Endothelial cell of umbilical vein (primary cell): ENCODE results near the gene SVIL. TPM values are rescaled to one million over a fixed set of nuclear protein-coding genes. Genes with fewer than 3 reads are reported as not detected.

Experiments used
- BruUV-seq: library from RNA; stranded (reverse); fragments of 400-500 nt; replicated peaks from 2 replicates; lab custom pipeline; 2021; lab: Mats Ljungman, UMichigan
- CTCF ChIA-PET: fragments of 300-600, 350-600 bp; sonication (Branson Sonifier 250); formaldehyde crosslinking; loops from one replicate; lab custom pipeline; 2021; ENCODE audit warnings: antibody characterized with exemption, inconsistent platforms; lab: Charles Lee
- POLR2A ChIA-PET: fragments of 300-600, 350-600 bp; sonication (Branson Sonifier 250); formaldehyde crosslinking; loops from one replicate; lab custom pipeline; 2021; ENCODE audit warnings: antibody characterized with exemption, inconsistent platforms; lab: Charles Lee
- DNase-seq: peaks from one replicate; pipeline ENCODE4 v3.0.0-alpha.2; 2011; ENCODE audit warnings: low read depth, low spot score
- FAIRE-seq: peaks from 2 replicates; lab custom pipeline; 2011; peaks lifted over from hg19 to GRCh38; lab: Jason Lieb, UNC
- H2AFZ ChIP-seq: 2 replicates; pipeline ENCODE4 v1.6.0; 2012; ENCODE audit warnings: low read depth, low read length, control low read depth, inconsistent platforms
- H3K27ac ChIP-seq: 2 replicates; pipeline ENCODE4 v1.5.1; 2011; ENCODE audit warnings: low read depth, mild to moderate bottlenecking, control low read depth, low read length, moderate library complexity; ENCODE audit not compliant: insufficient read depth
- H3K27me3 ChIP-seq, 2 experiments: 2 replicates each; pipeline versions ENCODE4 v1.6.0 to v1.6.1; 2011; ENCODE audit warnings: low read length in 2 of 2, mixed read lengths in 1 of 2; ENCODE audit not compliant: control insufficient read depth in 2 of 2, insufficient read depth in 2 of 2
- H3K36me3 ChIP-seq, 2 experiments: 2 replicates in 1 of 2; 3 replicates in 1 of 2; pipeline ENCODE4 v1.5.1; 2011; ENCODE audit warnings: low read length in 2 of 2, mild to moderate bottlenecking in 1 of 2, moderate library complexity in 1 of 2; ENCODE audit not compliant: control insufficient read depth in 2 of 2, insufficient read depth in 2 of 2; ENCODE audit errors: extremely low read depth in 1 of 2
- H3K4me1 ChIP-seq: 3 replicates; pipeline ENCODE4 v1.5.1; 2011; ENCODE audit warnings: mild to moderate bottlenecking, low read length; ENCODE audit not compliant: control insufficient read depth, insufficient read depth; ENCODE audit errors: extremely low read depth
- H3K4me2 ChIP-seq: 2 replicates; pipeline ENCODE4 v1.6.1; 2011; ENCODE audit warnings: low read length, control low read depth, mixed read lengths; ENCODE audit not compliant: insufficient read depth
- H3K4me3 ChIP-seq, 3 experiments: fragments of 200-600 bp in 1 of 3; sonication (generic), shearing (Covaris generic) in 1 of 3; replicated peaks in 1 of 3; 2 replicates each; pipeline ENCODE4 v1.5.1; 2011 to 2016; ENCODE audit warnings: control low read depth in 3 of 3, low read length in 3 of 3, mild to moderate bottlenecking in 2 of 3, inconsistent platforms in 1 of 3, low read depth in 1 of 3, moderate library complexity in 1 of 3; ENCODE audit not compliant: insufficient read depth in 1 of 3
- H3K79me2 ChIP-seq: 2 replicates; pipeline ENCODE4 v1.6.0; 2012; ENCODE audit warnings: low read length, inconsistent platforms; ENCODE audit not compliant: control insufficient read depth, insufficient read depth
- H3K9ac ChIP-seq: replicated peaks from 2 replicates; pipeline ENCODE3; 2011; ENCODE audit warnings: low read length, control low read depth; ENCODE audit not compliant: insufficient read depth; ENCODE audit errors: extremely low read depth
- H3K9me1 ChIP-seq: replicated peaks from 3 replicates; pipeline ENCODE4 v1.6.0; 2011; ENCODE audit warnings: mild to moderate bottlenecking, low read length; ENCODE audit not compliant: control insufficient read depth, insufficient read depth; ENCODE audit errors: extremely low read depth
- H3K9me3 ChIP-seq: replicated peaks from 2 replicates; pipeline ENCODE4 v1.5.1; 2012; ENCODE audit warnings: low read length, inconsistent platforms; ENCODE audit not compliant: control insufficient read depth, insufficient read depth
- H4K20me1 ChIP-seq: replicated peaks from 2 replicates; pipeline ENCODE3; 2011; ENCODE audit warnings: mild to moderate bottlenecking, low read length; ENCODE audit not compliant: control insufficient read depth, insufficient read depth; ENCODE audit errors: extremely low read depth
- FOS ChIP-seq: IDR thresholded peaks from 2 replicates; pipeline ENCODE4 v1.6.1; 2011; ENCODE audit warnings: mild to moderate bottlenecking, low read length, moderate library complexity, borderline replicate concordance; ENCODE audit not compliant: insufficient read depth
- GATA2 ChIP-seq: IDR thresholded peaks from 2 replicates; pipeline ENCODE4 v1.7.0; 2011; ENCODE audit warnings: low read depth, mild to moderate bottlenecking, moderate library complexity, mixed read lengths, low read length; ENCODE audit not compliant: insufficient read length, insufficient read depth
- MAX ChIP-seq: IDR thresholded peaks from 2 replicates; pipeline ENCODE4 v1.6.1; 2011; ENCODE audit not compliant: insufficient read depth, insufficient read length
- MYC ChIP-seq: IDR thresholded peaks from one replicate; pipeline ENCODE4 v1.6.1; 2011; ENCODE audit warnings: mild to moderate bottlenecking, low read depth, low read length
- dilution Hi-C: fragments of 300-500 bp; cut with MboI; formaldehyde crosslinking; loops from one replicate; pipeline ENCODE4 v1.15.0; 2019; ENCODE audit warnings: low sequenced_read_pairs; ENCODE audit not compliant: extremely low pct_ligation_motif_present
- intact Hi-C: fragments of 100-400 bp; cut with micrococcal nuclease; formaldehyde crosslinking; loops from one replicate; pipeline ENCODE4 v1.10.0; 2022
- polyA plus RNA-seq, 4 experiments: library from polyadenylated mRNA; depleted of rRNA in 3 of 4; stranded (reverse) in 3 of 4; unstranded in 1 of 4; fragments of >200 nt; gene quantifications; 2 replicates each; pipeline versions ENCODE4 v1.2.1 to v1.2.3, GENCODE V29; 2011 to 2012; ENCODE audit warnings: missing spikeins in 1 of 4
- total RNA-seq: library from RNA; stranded (reverse); gene quantifications from 2 replicates; pipeline ENCODE4 v1.2.3, GENCODE V29; 2021

SVIL gene
- total and polyA plus RNA-seq, 2 donors (not counting 3 experiments of a cell fraction or from before 2014, with no cell fraction given), result 22.6 to 70.7 TPM

- dilution Hi-C loops, result no loop called here
- no TSS peak for BruUV-seq
Measured at GRCh38 chr10:29501692-29502091, 133.1 kb downstream of the SVIL start.

GRCh38 chr10:29499993-29500537 is 134.7 kb downstream of the SVIL start:
- no TSS peak for BruUV-seq

More at GRCh38 chr10:29501692-29502091, 133.1 kb downstream of the SVIL start:
- Histone ChIP-seq H3K4me2 (no peak overlapping the region), H3K4me3 (no peak overlapping the region), H4K20me1 (no peaks in the 10 kb centered on the region), H3K4me1 (no peaks in the 10 kb centered on the region), H3K9ac (no peak overlapping the region), H3K27ac (no peak overlapping the region), H3K36me3 (peaks cover 0 to 12% of the 10 kb centered on the region in 2 experiments), H3K9me3 (no peaks in the 10 kb centered on the region), H3K9me1 (no peaks in the 10 kb centered on the region), H3K79me2 (no peaks in the 10 kb centered on the region), H2AFZ (no peak overlapping the region), H3K27me3 (no peaks in the 10 kb centered on the region)
- DNase-seq (no peak), FAIRE-seq (no peak)
- POLR2A ChIA-PET, result no interaction called here
- intact Hi-C loops, result no loop called here
- TF ChIP-seq FOS (peak; percentile 55), GATA2 (no peak)
- CTCF ChIA-PET, result interaction anchor here (1.0 to 4.2 kb wide), 2 partner anchors 12 to 18 kb away, joined by 3 to 33 read pairs; no protein-coding TSS in a partner anchor

More at GRCh38 chr10:29499993-29500537, 134.7 kb downstream of the SVIL start:
- H3K4me2 ChIP-seq, result no peak overlapping the region
- H4K20me1 ChIP-seq, result no peaks in the 10 kb centered on the region
- dilution Hi-C loops (no loop called here), intact Hi-C loops (no loop called here)
- TF ChIP-seq GATA2 (no peak), MAX (no peak), MYC (no peak)
- no peaks in the 10 kb centered on the region for H3K4me1 ChIP-seq
- H3K9me3 ChIP-seq, result no peaks in the 10 kb centered on the region
- no peak overlapping the region for H3K27ac ChIP-seq
- no peak overlapping the region for H2AFZ ChIP-seq
- H3K9ac ChIP-seq, result no peak overlapping the region
- no peaks in the 10 kb centered on the region for H3K27me3 ChIP-seq
- POLR2A ChIA-PET, result no interaction called here
- H3K36me3 ChIP-seq, result peaks cover 3 to 18% of the 10 kb centered on the region in 2 experiments
- H3K9me1 ChIP-seq, result no peaks in the 10 kb centered on the region
- CTCF ChIA-PET, result no interaction called here
- no peak for DNase-seq
- no peak overlapping the region for H3K4me3 ChIP-seq
- FAIRE-seq, result no peak
- no peaks in the 10 kb centered on the region for H3K79me2 ChIP-seq
